GM18511 (cell line): ENCODE data around the gene RNF7.
A peak's percentile ranks its signal among the peaks of the same experiment; 100 is the strongest.
"Not testable (repeated sequence)": the region's sequence is repeated elsewhere in the genome, so short reads cannot be mapped to it uniquely, and the experiment has no call there.

Experiments used
- ATAC-seq: cut with Tn5 transposase; IDR thresholded peaks from one replicate; pipeline ENCODE4 v1.9.1; 2021; ENCODE audit warnings: mild to moderate bottlenecking, moderate library complexity; ENCODE audit not compliant: unreplicated experiment

RNF7 gene

DNA sequence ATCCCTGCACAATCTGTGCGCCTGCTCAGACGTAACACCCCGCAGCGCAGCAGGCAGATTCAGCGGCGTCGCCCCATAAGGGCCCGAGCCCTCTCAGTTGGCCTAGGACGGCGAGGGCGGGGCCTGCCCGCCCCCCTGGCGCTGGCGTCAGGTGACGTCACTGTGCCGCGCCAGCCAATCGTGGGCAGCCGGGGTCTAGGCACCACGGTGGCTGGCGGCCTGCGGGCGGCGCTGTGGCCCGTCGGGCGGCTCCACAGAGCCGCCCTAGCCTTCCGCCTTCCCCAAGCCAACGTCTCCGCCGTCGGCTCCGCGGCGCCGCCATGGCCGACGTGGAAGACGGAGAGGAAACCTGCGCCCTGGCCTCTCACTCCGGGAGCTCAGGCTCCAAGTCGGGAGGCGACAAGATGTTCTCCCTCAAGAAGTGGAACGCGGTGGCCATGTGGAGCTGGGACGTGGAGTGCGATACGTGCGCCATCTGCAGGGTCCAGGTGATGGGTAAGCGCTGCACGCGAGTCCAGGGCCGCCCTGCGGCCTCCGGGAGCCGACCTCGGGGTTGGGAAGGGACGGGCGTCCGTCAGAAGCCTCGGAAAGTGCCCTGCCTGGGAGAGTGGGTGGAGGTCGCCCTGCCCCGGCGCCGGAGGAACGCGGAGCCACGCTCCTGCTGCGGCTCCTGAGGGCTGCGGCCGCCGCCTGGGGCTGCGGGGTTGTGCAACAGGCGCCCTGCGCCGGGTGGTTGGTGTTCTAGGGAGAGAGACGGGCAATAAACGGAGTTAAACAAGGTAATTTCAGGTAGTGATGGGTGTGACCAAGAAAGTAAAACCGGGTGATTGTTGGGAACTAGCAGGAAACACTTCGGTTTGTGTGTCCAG is at the start of gene RNF7:
RNF7 (plus strand) TSS at position 277 of the 869 bp plus-strand sequence; CDS start at position 321, 44 bp downstream.
- peak; percentile 89 for ATAC-seq

DNA sequence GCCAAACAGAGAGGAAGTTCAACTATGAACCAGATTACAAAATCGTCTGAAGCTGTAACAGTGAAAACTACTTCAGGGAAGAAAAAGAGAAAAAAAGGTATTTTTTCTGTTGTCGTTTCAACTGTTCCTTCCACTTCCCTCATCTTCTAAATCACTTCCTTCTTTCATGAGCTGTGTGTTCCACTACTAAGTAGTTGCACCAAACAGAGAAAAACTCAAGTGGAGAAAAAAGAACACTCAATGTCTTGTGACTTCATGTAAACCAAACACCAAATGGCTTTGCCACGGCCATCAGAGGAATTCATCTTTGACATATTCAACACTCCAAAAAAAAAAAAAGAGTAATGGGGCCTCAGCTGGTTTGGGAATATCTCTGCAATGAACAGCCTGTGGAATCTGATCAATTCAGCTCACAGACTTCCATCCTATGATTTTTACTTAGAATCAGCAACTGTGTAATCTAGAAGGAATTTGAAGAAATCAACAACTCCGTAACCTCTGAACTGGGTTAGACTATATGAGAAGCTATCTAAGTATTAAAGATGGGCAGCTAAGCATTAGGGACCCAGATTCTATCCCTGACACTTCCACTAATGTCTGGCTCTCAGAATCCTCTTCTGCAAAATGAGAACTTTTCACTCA is 47.5 kb upstream of the RNF7 start:
- ATAC-seq = no peak

DNA sequence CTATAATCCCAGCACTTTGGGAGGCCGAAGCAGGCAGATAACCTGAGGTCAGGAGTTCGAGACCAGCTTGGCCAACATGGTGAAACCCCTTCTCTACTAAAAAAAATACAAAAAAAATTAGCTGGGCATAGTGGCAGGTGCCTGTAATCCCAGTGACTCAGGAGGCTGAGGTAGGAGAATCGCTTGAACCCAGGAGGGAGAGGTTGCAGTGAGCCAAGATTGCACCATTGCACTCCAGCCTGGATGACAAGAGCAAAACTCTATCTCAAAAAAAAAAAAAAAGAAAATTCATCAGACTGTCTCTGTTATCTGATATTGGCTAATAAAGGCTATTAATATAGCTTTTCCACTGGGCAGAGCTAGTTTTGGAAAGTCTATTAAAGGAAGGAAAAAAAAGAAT is 46.6 kb upstream of the RNF7 start:
- ATAC-seq = not testable (repeated sequence)

DNA sequence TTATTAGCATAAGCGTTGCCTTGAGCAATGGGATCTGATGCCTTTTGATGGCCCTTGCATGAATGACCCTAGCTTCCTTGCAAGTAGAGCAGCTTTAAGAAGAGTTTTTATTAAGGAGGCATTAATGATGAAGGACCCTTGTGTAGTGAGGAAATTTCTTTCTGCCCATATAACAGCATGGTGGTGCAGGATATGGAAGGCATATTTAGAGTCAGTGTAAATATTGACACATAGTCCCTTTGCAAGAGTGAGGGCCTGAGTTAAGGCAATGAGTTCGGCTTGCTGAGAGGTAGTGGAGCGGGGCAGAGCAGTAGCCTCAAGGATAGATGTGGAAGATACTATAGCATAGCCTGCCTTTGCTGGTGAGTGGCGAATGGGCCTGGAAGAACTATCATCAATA is 45.1 kb upstream of the RNF7 start:
- not testable (repeated sequence) for ATAC-seq

DNA sequence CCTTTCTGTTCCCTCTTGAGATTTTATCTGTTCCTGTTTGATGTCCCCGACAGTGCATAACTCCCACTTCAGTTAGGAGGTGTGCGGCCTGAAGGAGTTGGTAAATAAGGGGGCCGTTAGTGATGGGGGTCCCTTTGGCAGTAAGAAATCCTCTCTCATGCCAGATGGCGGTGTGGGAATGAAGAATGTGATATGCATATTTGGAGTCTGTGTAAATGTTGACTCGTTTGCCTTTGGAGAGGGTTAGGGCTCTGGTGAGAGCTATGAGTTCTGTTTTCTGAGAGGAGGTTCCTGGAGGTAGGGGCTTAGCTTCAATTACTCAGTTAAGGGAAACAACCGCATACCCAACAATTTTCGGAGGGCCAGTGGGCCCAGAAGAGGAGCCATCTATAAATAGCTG is 38.8 kb upstream of the RNF7 start:
- ATAC-seq = no peak

DNA sequence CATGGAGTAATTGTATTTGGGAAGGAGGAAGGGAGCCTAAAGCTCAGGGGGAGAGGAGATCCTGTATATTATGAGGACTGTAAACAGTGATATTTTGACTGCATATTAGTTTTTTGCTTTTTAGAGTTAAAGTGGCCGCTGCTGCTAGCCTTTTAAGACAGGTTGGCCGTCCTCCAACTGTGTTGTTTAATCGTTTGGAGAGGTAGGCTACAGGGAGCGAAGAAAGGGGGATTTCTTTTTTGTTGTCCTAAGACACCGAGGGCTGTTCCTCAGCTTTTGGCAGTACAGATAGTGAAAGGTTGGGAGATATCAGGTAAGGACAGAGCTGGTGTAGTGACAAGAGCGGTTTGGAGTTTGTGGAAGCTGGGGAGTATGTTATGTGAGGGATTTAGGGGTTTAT is 38.2 kb upstream of the RNF7 start:
- no peak for ATAC-seq

DNA sequence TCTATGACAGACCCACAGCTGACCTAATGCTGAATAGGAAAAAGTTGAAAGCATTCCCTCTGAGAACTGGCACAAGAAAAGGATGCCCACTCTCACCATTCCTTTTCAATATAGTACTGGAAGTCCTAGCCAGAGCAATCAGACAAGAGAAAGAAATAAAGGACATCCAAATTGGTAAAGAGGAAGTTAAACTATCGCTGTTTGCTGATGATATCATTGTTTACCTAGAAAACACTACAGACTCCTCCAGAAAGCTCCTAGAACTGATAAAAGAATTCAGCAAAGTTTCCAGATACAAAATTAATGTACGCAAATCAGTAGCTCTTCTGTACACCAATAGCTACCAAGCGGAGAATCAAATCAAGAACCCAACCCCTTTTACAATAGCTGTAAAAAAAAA is 34.7 kb upstream of the RNF7 start:
- not testable (repeated sequence) for ATAC-seq

DNA sequence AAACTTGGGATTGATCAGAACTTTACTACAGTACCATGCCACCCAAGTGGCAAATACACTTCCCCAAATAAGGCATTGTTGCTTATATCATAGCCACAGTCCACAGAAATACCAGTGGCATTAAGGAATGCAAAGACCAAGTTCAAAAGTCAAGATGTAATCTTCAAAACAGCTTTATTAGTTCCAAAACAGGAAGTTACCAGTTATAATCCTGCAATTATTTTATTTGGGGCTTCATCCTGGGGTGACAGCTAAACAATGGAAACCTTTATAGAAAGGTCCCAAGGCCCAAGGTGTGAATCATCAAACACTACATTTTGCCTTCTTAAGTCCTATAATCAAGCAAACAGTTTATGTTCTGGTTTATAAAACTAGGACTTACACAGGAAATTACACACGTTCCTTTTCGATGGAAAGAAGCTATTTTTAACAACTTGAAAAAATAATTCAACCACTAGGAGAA is 30.3 kb upstream of the RNF7 start:
- no peak for ATAC-seq

DNA sequence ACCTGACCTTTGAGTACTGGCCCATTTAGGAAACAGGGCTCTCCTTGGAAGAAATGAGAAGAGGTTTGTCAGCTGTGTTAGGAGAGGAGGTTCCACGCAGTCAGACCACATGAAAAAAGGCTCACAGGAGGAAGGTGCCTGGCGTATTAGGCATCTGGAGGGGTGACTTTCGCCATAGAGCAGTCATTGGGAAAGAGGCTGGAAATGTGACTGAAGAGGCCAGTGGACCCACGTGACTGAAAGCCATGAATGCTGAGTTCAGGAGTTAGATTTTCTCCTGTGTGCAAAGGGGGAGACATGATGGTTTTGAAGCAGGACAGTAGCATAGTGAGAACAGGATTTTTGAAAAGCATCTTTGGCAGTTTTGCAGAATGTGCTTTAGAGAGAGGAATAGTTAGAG is 29.7 kb upstream of the RNF7 start:
- no peak for ATAC-seq

DNA sequence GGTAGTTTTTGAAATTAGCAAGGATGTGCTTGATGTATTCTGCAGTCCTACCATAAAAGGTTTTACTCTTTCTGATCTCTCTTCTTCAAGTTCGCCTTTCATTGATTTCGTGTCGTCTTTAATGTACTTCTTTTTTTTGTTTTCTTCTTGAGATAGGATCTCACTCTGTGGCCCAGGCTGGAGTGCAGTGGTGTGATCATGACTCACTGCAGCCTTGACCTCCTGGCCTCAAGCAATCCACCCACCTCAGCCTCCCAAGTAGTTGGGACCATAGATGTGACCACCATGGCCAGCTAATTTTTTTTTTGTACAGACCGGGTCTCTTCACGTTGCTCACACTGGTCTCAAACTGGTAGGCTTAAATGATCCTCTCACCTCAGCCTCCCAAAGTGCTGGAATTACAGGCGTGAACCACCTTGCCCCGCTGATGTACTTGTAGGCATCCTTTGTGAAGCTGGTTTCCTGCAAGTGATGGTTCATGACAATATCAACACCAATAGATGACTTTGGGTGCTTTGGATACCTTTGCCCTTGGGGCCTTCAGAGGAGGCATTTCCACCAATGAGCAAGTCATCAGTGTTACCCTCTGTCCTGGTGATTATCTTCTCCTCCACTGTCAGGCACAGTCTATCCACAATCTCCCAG is 28.9 kb upstream of the RNF7 start:
- ATAC-seq = no peak

DNA sequence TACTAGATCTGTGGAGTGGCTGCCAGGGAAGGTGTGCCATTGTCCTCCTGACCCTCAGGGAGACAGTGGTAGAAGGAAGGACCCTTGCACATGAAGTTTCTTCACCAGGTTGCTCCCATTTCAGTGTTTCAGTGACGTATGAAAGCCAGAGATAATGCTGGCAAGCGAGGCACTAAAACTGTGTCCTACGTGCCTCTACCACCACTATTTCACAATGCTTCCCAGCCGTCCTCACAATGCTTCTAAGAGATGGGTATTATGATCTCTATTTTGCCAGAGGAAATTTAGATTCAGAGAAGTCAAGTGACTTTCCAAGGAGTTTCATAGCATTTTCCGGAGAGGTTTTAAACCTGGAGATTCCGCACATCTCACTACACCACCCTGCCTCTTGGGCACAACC is 28.0 kb upstream of the RNF7 start:
- ATAC-seq = no peak

DNA sequence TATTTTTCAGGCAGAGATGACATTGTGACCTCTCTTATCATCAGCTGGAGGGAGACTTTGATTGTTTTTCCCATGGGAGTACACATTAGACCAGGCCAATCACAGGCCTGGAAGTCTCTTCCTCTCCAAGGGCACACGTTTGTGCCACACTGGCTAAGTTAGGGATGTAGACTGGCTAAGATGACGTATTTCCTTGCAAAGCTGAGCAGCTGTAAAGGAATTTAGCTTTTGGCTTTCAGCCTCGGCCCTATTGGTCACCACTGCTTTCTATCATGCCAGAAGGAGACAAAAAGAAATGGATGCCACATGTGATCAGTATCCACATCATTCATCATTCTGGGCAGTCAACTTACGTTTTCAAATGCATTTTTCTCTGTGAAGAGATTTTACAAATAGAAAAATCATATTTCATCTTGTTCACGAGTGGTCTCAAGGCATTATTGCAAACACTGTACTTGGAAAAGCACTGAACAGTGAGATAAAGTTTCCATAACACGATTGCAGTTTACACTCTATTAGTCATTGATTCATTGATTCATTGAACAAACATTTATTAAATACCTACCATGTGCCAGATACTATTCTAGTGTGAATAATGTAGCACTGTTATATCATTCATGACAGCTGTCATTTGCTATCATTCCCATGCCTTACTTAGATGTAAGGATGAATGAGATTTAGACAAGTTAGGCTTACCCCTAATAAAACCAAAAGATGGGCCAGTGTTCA is 27.0 kb upstream of the RNF7 start:
- no peak for ATAC-seq

DNA sequence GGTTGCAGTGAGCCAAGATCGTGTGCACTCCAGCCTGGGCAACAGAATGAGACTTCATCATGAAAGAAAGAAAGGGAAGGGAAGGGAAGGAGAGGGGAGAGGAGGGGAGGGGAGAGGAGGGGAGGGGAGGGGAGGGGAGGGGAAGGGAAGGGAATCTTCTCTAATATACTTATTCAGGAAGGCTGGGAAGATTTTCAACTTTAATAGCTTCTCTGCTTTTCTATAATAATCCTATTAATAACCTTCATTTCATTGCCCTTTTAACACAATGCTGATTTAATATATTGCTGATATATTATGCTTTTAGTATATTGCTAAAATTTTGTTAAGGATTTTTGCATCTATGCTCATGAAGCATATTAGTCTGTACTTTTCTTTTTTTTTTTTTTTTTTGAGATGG is 23.4 kb upstream of the RNF7 start:
- no peak for ATAC-seq

DNA sequence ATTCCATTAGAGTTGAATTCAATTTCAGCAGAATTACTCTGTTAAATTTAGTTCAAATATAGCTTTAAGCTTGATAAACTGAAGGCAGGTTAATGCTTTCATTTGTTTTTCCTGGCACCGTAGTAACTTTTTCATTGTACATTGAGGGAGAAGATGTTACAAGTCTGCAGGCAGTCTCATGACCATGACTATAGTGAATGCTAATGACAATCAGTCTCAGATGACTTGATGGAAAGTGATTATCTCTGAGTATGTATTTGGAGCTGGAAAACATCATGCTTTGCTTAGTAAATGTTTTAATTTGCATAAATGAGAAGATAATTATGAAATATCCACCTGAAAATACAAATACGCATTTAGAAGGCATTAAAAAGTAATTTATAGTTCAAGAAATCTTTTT is 16.0 kb upstream of the RNF7 start:
- no peak for ATAC-seq

DNA sequence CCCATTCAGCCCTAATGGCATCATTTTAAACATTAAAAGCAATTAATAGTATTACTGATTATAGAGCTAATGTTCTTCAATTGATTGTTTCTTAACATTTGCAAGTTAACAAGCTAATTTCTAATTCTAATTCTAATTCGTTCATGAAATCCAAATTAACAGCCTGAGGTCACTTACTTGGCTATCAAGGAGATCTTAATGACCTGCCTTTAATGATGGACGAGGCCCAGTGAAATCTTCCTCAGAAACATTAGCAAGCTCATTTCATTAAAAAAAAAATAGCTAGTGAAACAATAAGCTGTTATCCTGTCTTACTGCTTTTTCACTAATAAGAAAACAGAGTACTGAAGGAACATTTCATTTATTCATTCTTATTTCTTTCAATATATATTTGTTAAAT is 15.4 kb upstream of the RNF7 start:
- ATAC-seq = no peak

DNA sequence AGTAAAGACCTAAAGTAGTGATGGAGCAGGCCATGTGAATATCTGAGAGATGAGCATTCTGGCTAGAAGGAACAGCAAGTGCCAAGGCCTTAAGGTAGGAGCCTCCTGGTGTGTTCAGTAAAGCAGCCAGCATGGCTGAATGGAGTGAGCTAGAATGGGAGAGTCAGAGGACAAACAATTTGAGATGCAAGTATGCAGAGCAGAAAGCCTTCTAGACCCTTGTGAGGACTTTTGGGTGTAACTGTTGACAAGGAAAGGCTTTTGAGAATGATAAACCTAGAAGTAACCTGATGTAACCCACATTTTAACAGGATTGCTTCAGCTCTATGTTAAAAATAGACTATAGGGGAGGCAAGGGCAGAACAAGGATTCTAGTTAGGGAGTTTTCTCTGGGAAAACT is 14.8 kb upstream of the RNF7 start:
- no peak for ATAC-seq

DNA sequence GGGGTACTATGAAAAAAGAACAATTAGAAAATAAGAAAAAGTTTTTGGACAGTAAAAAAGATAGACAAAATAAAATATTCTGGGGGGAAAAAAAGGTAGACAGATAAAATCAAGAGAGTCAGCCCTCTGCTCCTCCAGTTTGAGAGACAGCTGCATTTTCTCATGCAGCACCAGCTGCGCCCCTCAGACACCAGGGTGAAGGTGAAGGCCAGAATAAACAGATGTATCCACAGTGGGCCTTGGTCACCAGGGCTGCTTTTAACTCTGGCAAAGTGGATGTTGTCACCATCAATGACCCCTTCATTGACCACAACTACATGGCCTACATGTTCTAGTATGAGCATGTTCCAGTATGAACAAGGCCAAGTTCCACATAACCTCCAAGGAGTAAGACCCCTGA is 13.9 kb upstream of the RNF7 start:
- no peak for ATAC-seq

DNA sequence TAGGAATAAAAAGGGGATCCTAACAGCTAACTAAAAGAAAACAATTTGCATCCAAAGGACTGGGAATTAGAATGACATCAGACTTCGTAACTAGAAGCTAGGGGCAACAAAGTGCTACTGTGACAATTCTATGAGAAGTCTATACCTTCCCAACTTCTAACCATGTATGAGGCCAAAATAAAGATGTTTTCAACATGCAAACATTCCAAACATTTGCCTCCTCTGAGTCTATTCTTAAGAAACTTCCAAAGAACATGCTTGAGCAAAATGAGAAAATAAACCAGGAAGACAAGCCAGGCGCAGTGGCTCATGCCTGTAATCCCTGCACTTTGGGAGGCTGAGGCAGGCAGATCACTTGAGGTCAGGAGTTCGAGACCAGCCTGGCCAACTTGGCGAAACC is 13.1 kb upstream of the RNF7 start:
- no peak for ATAC-seq

DNA sequence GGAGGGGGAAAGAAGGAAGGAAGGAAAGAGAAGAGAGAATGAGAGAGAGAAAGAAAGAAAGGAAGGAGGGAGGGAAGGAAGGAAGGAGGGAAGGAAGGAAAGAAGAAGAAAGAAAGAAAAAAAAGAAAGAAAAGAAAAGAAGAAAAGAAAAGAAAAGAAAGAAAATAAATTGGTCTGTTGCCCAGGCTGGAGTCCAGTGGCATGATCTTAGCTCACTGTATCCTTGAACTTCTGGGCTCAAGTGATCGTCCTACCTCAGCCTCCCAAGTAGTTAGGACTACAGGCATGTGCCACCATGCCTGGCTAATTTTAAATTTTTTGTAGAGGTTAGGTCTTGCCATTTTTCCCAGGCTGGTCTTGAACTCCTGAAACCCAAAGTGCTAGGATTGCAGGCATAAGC is 11.6 kb upstream of the RNF7 start:
- ATAC-seq = no peak

DNA sequence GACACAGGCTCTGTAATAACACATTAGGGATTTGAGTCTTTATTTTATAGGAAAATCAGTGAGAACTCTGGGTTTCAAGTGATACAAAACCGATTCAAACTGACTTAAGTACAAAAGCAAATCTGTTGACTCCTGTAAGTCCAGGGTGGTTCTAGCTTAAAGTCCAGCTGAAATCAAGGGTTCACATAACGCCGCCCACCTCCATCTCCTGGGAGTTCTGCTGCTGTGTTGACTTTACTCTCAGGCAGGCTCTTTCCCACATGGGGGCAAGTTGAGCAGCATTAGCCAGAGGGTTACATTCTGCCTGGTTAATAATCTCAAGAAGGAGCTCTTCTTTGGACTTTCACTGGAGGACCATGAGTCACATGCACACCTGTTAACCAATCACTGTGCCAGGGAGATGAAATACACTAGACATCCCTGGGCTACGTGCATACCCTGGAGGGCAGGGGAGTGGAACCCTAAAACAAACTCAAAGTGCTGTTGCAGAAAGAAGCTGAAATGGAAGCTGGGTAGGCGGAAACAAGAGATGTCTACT is 9.7 kb upstream of the RNF7 start:
- ATAC-seq = no peak

DNA sequence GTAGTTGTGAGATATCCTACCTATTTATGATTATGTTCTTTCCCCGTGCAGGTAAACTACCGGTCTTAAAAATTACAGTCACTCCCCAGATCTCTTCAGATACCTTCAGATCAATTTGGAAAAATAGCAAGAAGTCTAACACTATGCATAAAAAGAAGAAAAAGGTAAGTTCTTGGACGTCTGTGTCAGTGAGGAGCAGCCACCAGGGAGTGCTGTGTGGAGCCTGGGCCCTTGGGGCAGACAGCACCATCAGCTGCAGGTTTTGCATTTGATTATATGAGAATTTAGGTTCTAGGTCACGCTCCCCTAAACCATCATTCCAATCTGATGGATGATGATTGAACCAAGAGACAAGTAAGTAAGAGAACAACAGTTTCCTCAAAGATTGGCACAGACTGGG is 8.9 kb upstream of the RNF7 start:
- no peak for ATAC-seq
